ENCODE measurements around the gene CLCN4.

DNA sequence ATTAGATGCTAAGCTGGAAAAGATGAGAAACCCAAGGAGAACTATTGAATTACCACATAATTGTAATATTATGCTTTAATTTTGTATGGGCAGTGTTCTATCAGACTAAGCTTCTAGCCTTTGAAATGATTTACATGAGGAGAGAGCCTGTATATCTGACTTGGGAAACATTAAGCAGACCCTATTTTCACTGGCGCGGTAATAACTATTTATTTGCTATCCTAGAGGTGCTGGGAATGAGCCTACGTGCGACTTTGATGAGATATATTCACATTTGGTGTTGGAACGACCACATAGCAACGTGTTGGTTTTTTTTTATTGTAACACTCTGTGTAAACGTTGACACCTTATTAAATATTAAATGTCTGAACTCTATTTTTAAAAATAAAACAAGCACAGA is 80.5 kb downstream of the CLCN4 start:
- TF ChIP-seq EP300 (IDR thresholded peaks at IDR 0.05; ENCODE audit: low read depth): no peak
- TF ChIP-seq, protein P1, sequence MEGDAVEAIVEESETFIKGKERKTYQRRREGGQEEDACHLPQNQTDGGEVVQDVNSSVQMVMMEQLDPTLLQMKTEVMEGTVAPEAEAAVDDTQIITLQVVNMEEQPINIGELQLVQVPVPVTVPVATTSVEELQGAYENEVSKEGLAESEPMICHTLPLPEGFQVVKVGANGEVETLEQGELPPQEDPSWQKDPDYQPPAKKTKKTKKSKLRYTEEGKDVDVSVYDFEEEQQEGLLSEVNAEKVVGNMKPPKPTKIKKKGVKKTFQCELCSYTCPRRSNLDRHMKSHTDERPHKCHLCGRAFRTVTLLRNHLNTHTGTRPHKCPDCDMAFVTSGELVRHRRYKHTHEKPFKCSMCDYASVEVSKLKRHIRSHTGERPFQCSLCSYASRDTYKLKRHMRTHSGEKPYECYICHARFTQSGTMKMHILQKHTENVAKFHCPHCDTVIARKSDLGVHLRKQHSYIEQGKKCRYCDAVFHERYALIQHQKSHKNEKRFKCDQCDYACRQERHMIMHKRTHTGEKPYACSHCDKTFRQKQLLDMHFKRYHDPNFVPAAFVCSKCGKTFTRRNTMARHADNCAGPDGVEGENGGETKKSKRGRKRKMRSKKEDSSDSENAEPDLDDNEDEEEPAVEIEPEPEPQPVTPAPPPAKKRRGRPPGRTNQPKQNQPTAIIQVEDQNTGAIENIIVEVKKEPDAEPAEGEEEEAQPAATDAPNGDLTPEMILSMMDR (IDR thresholded peaks at IDR 0.05): no peak
- peak in 1 of 3 donors; percentile 10 for TF ChIP-seq POLR2AphosphoS5 (IDR thresholded peaks at IDR 0.05)
- no peak for TF ChIP-seq POLR2A (IDR thresholded peaks at IDR 0.05)
